GM18858 (cell line): Measurements from ENCODE around the gene ZNRF4.

Source experiments
- ATAC-seq: cut with Tn5 transposase; IDR thresholded peaks from one replicate; pipeline ENCODE4 v1.9.1; 2021; ENCODE audit not compliant: unreplicated experiment

ZNRF4 gene

DNA sequence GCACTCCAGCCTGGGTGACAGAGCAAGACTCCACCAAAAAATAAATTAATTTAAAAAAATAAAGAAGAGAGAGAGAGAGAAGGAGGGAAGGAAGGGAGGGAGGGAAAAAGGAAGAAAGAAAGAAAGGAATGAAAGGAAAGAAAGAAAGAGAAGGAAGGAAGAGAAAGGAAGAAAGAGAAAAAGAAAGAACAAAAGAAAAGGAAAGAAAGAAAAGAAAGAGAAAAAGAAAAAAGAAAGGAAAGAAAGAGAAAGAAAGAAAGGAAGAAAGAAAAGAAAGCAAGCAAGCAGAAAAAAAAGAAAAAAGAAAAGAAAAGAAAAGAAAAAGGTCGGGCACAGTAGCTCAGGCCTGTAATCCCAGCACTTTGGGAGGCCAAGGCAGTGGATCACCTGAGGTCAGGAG, 14.9 kb upstream of the ZNRF4 start:
- no peak for ATAC-seq

DNA sequence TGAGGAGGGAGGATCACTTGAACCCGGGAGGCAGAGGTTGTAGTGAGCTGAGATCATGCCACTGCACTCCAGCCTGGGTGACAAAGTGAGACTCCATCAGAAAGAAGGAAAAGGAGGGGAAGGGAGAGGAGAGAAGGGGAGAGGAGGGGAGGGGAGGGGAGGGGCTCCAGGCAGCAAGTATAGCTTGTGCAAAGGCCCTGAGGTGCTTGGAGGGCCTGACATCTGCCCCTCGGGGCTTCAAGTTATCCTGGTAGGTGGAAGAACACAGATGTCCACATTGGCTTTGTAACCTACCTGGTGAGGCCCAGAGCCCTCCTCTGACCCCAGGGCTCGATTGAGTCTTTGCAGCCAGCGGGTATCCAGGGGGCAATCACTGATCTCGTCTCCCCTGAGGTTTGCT, 11.5 kb upstream of the ZNRF4 start:
- ATAC-seq, result no peak

DNA sequence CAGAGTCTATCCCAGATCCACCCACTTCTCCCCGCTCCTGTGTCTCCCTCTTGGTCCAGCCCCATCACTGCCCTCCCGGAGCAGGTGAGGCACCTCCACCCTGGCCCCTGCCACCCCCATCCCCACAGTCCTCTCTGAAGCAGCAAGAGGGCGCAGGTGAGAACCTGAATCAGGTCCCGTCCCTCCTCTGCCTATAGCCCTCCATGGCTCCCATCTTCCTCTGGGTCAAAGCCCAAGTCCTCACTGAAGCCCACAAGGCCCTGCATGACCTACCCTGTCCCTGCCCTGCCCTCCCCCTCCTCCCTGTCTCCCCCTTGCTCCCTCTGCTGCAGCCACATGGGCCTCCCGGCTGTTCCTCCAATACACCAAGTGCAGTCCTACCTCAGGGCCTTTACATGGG, 10.8 kb upstream of the ZNRF4 start:
- ATAC-seq, result no peak

DNA sequence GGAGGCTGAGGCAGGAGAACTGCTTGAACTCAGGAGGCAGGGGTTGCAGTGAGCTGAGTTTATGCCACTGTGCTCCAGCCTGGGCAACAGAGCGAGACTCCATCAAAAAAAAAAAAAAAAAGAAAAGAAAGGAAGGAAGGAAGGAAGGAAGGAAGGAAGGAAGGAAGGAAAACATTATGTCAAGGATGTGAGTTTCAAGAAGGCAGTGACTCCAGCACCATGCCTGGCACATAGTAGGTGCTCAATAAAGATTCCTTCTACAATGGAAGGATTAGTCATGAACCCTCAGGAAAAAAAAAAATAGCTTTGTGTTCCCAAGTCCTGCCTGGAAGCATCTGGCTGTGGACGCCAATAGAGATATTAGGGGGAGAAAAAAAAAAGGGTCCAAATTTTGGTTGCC, 10.1 kb upstream of the ZNRF4 start:
- ATAC-seq, result no peak

DNA sequence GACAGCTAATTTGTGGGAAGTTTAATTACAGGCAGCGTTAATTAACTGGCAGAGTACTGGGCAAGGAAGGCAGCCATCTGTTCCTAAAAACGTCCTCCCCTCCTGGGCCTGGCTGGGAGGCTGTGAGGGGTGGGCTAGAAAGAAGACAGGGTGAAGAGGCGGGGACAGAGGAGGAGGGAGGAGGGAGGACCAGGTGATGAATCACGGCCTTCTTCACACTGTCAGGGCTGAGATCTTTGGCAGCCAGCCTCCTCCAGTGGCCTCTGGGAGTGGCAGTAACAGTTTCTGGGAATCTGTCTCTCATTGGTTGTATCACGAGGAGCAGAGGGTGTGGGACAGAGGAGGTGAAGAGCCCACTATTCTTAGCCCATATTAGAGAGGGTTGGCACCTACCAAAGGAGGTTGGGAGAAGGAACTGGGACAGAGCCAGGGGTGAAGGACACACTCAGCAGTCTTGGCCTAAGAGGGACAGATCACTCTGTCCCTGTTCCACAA, 9.6 kb upstream of the ZNRF4 start:
- no peak for ATAC-seq

DNA sequence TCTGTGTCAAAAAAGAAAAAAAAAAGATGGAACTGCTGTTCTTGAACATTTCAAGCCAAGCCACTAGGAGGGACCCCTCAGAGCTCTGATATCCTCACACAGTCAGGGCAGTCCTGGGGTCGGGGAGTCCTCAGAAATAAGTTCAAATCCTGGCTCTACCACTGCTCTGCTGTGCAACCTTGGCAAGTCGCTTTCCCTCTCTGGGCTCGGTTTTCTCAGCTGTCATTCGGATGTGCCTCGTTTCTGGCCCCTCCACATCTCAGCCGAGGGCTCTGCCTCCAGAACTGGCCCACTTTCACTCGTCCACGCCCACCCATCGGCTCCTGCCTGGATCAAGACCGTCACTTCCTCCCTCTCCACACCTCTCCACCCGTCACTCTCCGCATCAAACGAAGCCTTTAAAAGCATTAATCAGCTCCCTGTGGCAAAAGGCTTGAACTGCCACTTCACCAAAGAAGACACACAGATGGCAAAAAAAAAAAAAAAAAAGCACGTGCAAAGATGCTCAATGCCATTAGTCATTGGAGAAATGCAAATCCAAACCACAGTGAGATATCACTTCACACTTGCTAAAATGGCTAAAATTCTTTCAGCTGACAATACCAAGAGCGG, 7.4 kb upstream of the ZNRF4 start:
- ATAC-seq, result no peak

DNA sequence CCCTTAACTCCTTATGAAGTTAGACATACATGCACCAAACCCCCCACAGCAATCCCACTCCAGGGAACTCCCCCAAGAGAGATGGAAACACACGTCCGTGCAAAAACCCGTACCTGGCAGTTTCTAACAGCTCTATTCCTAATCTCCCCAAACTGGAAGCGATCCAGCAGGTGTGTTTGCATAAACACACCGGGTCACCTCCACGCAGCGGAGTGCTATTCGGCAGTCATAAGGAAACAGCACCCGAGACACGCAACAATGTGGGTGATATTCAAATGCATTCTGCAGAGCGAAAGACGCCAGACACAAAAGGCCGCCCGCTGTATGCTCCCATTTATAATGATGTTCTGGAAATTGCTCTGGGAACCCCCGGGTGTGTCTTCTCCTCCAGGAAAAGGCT, 6.8 kb upstream of the ZNRF4 start:
- ATAC-seq, result no peak

DNA sequence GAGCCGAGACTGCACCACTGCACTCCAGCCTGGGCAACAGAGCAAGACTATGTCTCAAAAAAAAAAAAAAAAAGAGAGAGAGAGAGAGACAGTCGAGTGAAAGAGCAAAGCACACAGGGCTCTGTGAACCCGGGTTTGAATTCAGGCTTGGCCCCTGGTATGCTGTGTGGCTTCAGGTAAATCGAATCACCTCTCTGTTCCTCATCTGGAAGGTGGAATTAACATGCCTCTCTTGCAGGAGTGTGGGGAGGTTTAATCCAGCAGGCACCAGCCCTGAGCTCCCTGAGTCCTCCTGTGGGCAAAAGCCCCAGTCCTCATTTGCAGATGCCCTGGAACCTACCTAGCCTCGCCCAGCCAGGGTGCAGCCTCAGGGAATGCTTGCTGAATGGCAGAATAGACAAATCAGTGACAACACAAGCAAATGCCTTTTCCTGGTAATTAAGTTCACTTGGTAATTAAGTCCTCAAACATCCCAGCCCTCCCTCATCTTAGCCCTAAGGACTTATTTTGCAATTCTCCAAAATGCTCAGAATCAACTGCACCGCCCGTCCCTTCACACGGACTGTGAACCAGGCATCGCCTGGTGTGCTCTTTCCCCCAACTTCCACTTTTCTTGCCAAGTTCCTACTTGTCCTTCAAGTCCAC, 4.6 kb upstream of the ZNRF4 start:
- ATAC-seq, result no peak

DNA sequence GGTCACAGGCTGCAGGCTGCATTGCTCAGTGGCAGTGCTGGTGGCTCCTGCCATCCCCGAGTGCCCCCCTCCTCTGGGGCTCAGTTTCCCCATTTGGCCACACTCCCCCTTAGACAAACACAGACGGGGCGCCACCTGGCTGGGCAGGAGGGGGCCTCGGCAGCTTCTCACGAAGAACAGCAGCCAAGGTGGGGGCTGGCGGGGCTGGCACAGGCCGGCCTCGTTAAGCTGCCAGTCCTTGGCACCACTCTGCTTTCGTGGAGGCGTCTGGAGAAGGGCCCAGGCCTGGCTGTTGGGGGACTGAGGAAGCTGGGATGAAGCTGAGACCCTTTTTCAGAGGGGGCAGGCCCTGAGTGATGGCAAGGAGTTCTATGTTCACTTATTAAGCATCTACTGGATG, 3.7 kb upstream of the ZNRF4 start:
- no peak for ATAC-seq

DNA sequence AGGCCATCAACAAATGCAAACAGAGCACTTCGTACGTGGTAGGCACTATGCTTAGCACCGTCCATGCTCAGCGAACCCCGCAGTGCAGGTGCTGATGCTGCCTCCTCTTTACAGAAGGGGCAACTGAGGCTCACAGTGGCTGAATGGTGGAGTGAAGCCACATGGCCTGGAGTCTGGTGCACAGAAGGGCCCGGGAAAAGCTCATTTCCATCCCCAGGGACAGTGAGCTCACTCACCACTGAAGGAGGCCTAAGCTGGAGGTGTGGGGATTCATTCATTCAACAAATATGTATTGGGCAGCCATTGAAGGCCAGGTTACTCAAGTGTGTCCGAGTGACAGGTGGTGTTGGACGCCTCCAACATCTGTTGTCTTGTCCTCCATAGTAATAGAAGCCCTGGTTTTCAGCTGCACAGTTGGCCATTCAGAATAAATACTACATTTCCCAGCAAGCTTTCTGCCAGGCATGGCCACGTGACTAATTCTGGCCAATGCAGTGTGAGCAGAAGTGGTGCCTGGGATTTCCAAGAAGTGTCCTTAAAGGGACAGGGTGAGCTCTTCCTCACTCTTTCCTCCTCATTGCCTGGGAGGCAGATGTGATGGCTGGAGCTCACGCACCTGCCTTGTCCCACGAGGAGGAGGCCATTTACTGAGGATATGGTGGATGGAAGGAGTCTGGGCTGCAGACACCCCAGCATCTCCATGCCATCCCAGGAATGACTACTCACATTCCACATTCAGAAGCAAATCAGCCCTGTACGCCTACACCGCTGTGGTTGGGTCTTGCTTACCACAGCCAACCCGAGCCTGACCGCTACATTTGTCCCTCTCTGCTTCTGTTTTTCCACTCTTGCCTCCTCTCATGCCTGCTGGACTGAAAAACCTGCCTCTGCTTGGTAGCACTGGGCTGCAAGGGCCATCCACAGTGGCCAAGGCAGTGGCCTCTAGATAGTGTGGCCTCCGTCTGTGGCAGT, 2.3 kb upstream of the ZNRF4 start:
- no peak for ATAC-seq

DNA sequence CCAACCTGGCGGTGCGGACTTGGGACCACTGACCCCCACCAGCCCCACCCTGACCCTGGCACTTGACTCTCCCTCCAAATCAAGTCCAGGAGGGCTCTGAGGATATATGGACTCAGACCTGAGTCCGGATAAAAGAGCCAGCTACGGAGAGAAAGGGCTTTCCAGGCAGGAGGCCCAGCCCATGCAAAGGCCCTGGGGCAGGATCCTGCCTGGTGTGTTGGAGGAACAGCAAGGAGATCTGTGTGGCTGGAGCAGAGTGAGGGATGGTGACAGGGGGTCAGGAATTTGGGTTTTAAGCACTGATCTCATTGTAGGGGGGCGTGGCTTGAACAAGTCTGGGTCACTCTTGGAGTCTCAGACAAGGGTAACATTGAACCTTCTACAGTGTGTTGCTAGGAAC, 474 bp upstream of the ZNRF4 start:
- no peak for ATAC-seq

DNA sequence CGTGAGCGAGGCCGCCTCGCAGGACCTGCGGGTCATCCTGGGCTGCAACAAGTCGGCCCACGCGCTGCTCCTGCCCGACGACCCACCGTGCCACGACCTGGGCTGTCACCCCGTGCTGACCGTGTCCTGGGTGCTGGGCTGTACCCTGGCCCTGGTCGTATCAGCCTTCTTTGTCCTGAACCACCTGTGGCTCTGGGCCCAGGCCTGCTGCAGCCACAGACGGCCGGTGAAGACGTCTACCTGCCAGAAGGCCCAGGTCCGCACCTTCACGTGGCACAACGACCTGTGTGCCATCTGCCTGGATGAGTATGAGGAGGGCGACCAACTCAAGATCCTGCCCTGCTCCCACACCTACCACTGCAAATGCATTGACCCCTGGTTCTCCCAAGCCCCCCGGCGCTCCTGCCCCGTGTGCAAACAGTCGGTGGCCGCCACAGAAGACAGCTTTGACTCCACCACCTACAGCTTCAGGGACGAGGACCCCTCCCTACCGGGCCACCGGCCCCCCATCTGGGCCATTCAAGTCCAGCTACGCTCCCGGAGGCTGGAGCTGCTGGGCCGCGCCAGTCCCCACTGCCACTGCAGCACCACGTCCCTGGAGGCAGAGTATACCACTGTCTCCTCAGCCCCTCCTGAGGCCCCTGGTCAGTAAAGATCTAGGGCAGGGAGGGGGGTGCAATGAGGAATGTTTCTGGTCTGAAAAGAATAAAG, 1.1 kb downstream of the ZNRF4 start:
- ATAC-seq, result no peak

DNA sequence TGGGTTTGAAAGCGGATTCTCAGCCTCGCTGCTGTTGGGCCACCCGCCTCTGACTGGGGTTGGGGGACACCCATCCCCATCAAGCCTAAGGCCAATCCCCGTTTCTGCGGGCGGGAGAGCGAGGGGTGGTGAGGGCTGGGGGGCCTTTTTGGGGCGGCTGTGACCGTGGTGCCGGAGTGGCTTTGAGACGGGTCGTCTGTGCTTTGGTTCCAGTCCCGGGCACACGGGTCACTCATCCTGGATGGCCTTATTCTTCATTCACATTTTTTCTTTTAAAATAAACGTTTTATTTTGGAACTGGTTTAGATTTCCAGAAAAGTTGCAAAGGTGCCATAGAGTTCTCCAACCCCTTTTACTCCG, 1.6 kb downstream of the ZNRF4 start:
- no peak for ATAC-seq

DNA sequence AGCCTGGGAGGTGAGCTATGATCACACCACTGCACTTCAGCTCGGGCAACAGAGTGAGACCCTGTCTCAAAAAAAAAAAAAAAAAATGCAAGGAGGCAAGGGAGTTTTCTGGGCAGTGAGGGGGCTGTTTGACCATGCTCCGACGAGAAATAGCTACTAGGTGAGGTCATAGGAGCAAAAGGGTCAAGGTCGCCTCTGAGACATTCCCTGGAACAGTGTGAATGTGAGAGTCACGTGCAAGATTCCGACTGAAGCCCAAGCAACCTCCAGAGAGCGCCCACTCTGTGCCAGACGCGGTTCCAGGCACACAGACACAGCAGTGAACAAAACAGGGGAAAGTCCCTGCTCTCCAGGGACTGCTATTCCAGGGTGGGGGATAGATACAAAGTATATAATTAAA, 2.5 kb downstream of the ZNRF4 start:
- ATAC-seq, result no peak

DNA sequence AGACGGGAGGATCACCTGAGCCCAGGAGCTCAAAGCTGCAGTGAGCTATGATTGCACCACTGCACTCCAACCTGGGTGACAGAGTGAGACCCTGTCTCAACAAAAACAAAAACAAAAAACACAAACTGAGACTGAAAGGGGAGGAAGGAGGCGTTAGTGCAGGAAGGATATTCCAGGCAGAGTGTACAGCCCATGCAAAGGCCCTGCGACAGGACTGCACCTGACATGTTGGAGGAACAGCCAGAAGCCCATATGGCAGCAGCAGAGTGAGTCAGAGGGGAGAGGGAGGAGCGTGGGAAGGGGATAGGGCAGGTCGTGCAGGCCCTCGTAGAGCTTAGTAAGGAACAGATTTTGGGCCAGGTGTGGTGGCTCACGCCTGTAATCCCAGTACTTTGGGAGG, 3.2 kb downstream of the ZNRF4 start:
- ATAC-seq, result no peak

DNA sequence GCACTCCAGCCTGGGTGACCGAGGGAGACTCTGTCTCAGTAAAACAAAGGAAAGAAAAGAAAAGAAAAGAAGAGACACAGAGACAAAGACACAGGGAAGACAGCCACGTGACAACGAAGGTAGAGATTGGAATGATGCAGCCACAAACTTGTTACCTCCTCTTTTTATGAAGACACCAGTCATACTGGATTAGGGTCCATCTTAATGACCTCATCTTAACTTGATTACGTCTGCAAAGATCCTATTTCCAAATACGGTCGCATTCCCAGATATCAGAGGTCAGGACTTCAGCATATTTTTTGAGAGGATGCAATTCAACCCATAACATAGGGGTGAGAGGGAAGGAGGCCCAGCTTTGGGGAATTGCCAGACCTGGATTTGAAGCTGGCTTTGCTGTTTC, 4.1 kb downstream of the ZNRF4 start:
- ATAC-seq, result no peak

DNA sequence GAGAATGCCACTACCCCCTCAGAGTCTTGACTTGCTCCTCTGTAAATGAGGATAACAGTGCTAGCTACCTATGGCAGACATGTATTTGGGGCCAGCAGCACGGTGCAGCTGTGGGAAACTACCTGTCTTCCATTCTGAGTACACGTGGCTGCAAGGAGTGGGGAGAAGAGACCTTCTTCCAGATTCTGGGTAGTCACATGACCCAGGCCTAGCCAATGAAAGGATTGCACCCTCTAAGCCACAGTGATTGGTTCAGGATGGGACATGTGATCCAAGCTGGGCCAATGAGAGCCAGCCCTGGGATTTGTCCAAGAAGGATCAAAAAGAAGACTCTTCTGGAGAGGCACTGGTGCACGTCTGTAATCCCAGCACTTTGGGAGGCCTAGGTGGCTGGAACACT, 5.5 kb downstream of the ZNRF4 start:
- no peak for ATAC-seq

DNA sequence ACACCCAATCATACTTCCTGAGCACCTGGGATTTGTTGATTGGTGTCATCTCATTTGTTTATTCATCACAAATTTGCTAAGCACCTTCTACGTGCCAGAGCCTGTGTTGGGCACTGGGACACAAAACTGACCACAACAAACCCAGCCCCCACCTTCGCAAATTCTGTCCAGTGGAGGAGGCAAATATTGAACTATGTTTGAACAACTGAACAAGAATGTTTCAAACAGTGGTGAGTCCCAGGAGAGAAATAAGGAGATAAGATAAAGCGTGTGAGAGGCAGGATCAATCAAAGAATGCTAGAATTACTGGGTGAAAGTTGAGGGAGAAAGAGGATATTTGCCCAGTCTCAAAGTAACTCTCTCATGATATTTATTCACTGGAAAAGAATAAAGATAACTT, 8.7 kb downstream of the ZNRF4 start:
- ATAC-seq, result no peak

DNA sequence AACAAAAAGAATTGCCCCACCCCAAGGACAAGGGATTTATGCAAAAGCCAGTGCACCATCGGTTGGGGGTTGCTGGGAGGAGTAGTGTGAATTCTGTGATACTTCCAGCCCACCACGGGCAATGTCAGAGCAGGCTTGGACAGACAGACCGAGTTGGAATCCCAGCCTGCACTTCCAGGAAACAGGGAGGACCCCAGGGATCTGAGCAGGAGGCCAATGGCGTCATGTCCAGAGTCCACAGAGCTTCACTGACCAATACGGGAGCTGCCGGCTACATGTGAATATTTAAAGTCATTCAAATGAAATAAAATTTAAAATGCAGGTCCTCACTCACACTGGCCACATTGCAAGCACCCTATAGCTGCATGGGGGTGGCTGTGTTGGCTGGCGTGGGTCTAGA, 10.9 kb downstream of the ZNRF4 start:
- no peak for ATAC-seq

DNA sequence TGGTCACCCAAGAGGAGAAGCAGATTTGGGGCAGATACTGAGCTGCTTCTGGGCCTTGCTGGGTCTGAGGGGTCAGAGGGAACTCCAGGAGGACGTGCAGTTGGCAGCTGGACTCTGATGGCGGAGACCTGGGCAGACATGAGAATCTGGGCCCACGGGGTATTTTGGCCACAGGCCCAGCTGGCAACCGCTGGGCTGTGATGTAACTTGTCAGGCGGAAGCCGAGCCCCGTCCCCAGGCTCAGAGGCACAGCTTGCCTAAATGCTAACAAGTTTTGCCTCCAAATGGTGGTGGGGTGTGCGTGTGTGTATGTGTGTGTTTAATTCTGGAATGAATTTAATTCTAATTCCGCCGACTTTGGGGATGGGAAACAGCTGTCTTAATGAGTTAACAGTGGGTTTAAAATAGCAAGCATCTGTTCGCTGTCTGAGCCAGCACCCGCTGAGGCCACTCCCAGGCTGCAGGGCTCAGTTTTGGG, 11.6 kb downstream of the ZNRF4 start:
- no peak for ATAC-seq

DNA sequence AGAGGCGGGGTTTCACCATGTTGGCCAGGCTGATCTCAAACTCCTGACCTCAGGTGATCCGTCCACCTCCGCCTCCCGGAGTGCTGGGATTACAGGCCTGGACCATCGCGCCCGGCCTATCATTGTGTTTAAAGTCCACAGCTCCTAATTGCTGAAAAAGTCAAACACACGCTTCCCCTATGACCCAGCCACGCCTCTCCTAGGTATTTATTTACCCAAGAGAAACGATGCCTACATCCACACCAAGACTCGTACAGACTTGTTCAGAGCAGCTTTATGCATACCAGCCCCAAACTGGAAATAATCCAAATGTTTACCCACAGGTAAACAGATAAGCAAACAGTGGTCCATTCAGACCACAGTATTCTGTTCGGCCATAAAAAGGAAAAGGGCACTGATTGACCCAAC, 15.1 kb downstream of the ZNRF4 start:
- no peak for ATAC-seq
